ENCODE measurements around the gene C1orf56.

C1orf56 gene

GRCh38 chr1:151059109-151060006 is 11.8 kb downstream of the C1orf56 start, which contains the start of gene CDC42SE1:
Gene CDC42SE1, minus strand, starts transcription at chr1:151059622. Its CDS starts 3,892 bp downstream, at chr1:151055730.
- H2BK5ac ChIP-seq (ENCODE audit: low read depth, low read length, poor library complexity, severe bottlenecking): peak within 1 kb of the TSS; percentile 88
- peak within 1 kb of the TSS; percentile 97 for H4K8ac ChIP-seq (ENCODE audit: low read length)
- peak within 1 kb of the TSS; percentile 78 for H2BK15ac ChIP-seq (ENCODE audit: low read depth, poor library complexity, severe bottlenecking)
- peak within 1 kb of the TSS; percentile 94 for H3K4me2 ChIP-seq (ENCODE audit: low read length, poor library complexity, severe bottlenecking)
- H3K4me3 ChIP-seq (ENCODE audit: insufficient read depth in 1 of 2, low read depth in 1 of 2, low read length in 2 of 2): peak within 1 kb of the TSS; percentile 88 to 98
- no peaks in the 10 kb centered on the region for H3K9me3 ChIP-seq (ENCODE audit: control insufficient read depth, low read length)
- H3K27ac ChIP-seq (ENCODE audit: low read length, poor library complexity, severe bottlenecking): peak within 1 kb of the TSS; percentile 84
- peaks cover 15% of the 10 kb centered on the region for H3K4me1 ChIP-seq (ENCODE audit: control insufficient read depth, insufficient read depth, low read depth, low read length)
- peak; percentile 92 for DNase-seq
- H4K91ac ChIP-seq (ENCODE audit: low read length): peak within 1 kb of the TSS; percentile 98
- peak within 1 kb of the TSS; percentile 96 to 99 for H3K18ac ChIP-seq (ENCODE audit: low read depth in 1 of 2, low read length in 2 of 2)
- H3K79me1 ChIP-seq (replicated peaks; ENCODE audit: low read length, poor library complexity, severe bottlenecking): peaks cover 3% of the 10 kb centered on the region
- peak within 1 kb of the TSS; percentile 37 to 45 for H3K23ac ChIP-seq (ENCODE audit: low read length in 2 of 2)
- H3K4ac ChIP-seq (ENCODE audit: low read depth in 1 of 2, low read length in 2 of 2): peak within 1 kb of the TSS; percentile 97
- no peaks in the 10 kb centered on the region for H3K27me3 ChIP-seq (ENCODE audit: control insufficient read depth in 1 of 2, insufficient read depth in 1 of 2, low read length in 2 of 2)
- H3K14ac ChIP-seq (ENCODE audit: low read length in 2 of 2): peak within 1 kb of the TSS in 1 of 2 experiments; percentile 97
- H2AK5ac ChIP-seq (ENCODE audit: low read length, severe bottlenecking): peak within 1 kb of the TSS; percentile 42
- peak within 1 kb of the TSS; percentile 8 for H2AFZ ChIP-seq (ENCODE audit: low read depth, low read length)
- WGBS: under 1% methylated on average over 48 of the region's 58 CpGs
- H2BK12ac ChIP-seq (ENCODE audit: low read length in 2 of 2): peak within 1 kb of the TSS; percentile 57 to 84
- peak within 1 kb of the TSS; percentile 97 for H2BK120ac ChIP-seq (ENCODE audit: low read depth, low read length)
- peak within 1 kb of the TSS; percentile 97 for H3K9ac ChIP-seq (ENCODE audit: low read length)
- H3K36me3 ChIP-seq (ENCODE audit: control insufficient read depth in 1 of 2, insufficient read depth in 2 of 2, low read depth in 1 of 2, low read length in 2 of 2): peaks cover 18 to 27% of the 10 kb centered on the region in 2 experiments

DNA sequence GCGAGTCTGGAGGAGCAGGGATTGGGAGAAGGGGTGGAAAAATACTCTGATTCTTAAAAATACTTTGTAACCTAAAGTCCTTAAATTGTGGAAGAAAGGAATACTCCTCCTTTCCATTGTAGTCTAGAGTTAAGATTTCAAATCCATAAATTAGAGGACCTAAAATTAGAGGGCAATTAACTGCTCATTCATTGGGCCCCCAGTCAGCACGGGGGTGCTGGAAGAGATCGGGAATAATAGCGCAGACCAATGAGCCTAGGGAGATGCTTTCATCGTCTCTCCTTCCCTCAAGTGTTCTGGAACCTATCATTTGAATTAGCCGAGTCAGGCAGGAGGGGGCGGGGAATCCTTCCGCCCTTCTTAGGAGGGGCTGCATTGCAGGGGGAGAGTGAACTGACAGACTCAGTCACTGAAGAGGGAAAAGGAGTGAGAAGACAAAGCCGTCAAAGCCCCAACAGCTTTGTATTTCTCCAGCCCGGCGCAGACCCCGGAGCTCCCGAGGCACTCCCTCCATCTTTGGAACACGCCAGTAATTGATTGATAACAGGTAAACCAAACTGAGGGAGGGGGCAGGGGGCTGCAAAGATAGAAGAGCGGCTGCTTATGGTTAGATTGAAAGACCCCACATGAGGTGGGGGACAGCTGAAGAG is 12.6 kb downstream of the C1orf56 start, which contains the start of gene MLLT11:
MLLT11 (plus strand) TSS at position 391 of the 650 bp plus-strand sequence. CDS start 6,828 bp downstream, outside the sequence.
- Histone ChIP-seq H3K9ac (ENCODE audit: low read length) (peak within 1 kb of the TSS; percentile 97), H4K91ac (ENCODE audit: low read length) (peak within 1 kb of the TSS; percentile 98), H3K4ac (ENCODE audit: low read depth in 1 of 2, low read length in 2 of 2) (peak within 1 kb of the TSS; percentile 97), H3K4me1 (ENCODE audit: control insufficient read depth, insufficient read depth, low read depth, low read length) (peaks cover 17% of the 10 kb centered on the region), H3K79me1 (replicated peaks; ENCODE audit: low read length, poor library complexity, severe bottlenecking) (no peaks in the 10 kb centered on the region), H3K4me2 (ENCODE audit: low read length, poor library complexity, severe bottlenecking) (peak within 1 kb of the TSS; percentile 94), H3K9me3 (ENCODE audit: control insufficient read depth, low read length) (no peaks in the 10 kb centered on the region), H2BK15ac (ENCODE audit: low read depth, poor library complexity, severe bottlenecking) (peak within 1 kb of the TSS; percentile 71), H3K14ac (ENCODE audit: low read length in 2 of 2) (peak within 1 kb of the TSS in 1 of 2 experiments; percentile 97), H2BK12ac (ENCODE audit: low read length in 2 of 2) (peak within 1 kb of the TSS; percentile 57 to 84), H2BK120ac (ENCODE audit: low read depth, low read length) (peak within 1 kb of the TSS; percentile 97), H2BK5ac (ENCODE audit: low read depth, low read length, poor library complexity, severe bottlenecking) (peak within 1 kb of the TSS; percentile 88), H3K36me3 (ENCODE audit: control insufficient read depth in 1 of 2, insufficient read depth in 2 of 2, low read depth in 1 of 2, low read length in 2 of 2) (peaks cover 16 to 19% of the 10 kb centered on the region in 2 experiments), H3K18ac (ENCODE audit: low read depth in 1 of 2, low read length in 2 of 2) (peak within 1 kb of the TSS; percentile 96 to 99), H2AFZ (ENCODE audit: low read depth, low read length) (peak within 1 kb of the TSS; percentile 8), H4K8ac (ENCODE audit: low read length) (peak within 1 kb of the TSS; percentile 97), H3K27ac (ENCODE audit: low read length, poor library complexity, severe bottlenecking) (peak within 1 kb of the TSS; percentile 84), H3K4me3 (ENCODE audit: insufficient read depth in 1 of 2, low read depth in 1 of 2, low read length in 2 of 2) (peak within 1 kb of the TSS; percentile 88 to 98), H3K27me3 (ENCODE audit: control insufficient read depth in 1 of 2, insufficient read depth in 1 of 2, low read length in 2 of 2) (no peaks in the 10 kb centered on the region), H2AK5ac (ENCODE audit: low read length, severe bottlenecking) (peak within 1 kb of the TSS; percentile 53), H3K23ac (ENCODE audit: low read length in 2 of 2) (peak within 1 kb of the TSS; percentile 37 to 45)
- peak; percentile 91 for DNase-seq
- 0% methylated on average over 7 of the region's 15 CpGs for WGBS

GRCh38 chr1:151060657-151061421 is 13.3 kb downstream of the C1orf56 start:
- Histone ChIP-seq H2BK120ac (ENCODE audit: low read depth, low read length) (no peak overlapping the region), H3K4me2 (ENCODE audit: low read length, poor library complexity, severe bottlenecking) (peak overlapping the region; percentile 94), H3K9ac (ENCODE audit: low read length) (peak overlapping the region; percentile 97), H4K91ac (ENCODE audit: low read length) (no peak overlapping the region), H2AFZ (ENCODE audit: low read depth, low read length) (no peak overlapping the region), H3K4me3 (ENCODE audit: insufficient read depth in 1 of 2, low read depth in 1 of 2, low read length in 2 of 2) (peak overlapping the region; percentile 49 to 98), H3K4me1 (ENCODE audit: control insufficient read depth, insufficient read depth, low read depth, low read length) (peaks cover 12% of the 10 kb centered on the region), H3K18ac (ENCODE audit: low read depth in 1 of 2, low read length in 2 of 2) (peak overlapping the region in 1 of 2 experiments; percentile 76), H4K8ac (ENCODE audit: low read length) (peak overlapping the region; percentile 50), H3K79me1 (replicated peaks; ENCODE audit: low read length, poor library complexity, severe bottlenecking) (no peaks in the 10 kb centered on the region), H2BK15ac (ENCODE audit: low read depth, poor library complexity, severe bottlenecking) (no peak overlapping the region), H3K36me3 (ENCODE audit: control insufficient read depth in 1 of 2, insufficient read depth in 2 of 2, low read depth in 1 of 2, low read length in 2 of 2) (peaks cover 11 to 12% of the 10 kb centered on the region in 2 experiments), H2BK5ac (ENCODE audit: low read depth, low read length, poor library complexity, severe bottlenecking) (peak overlapping the region; percentile 54), H2BK12ac (ENCODE audit: low read length in 2 of 2) (no peak overlapping the region), H3K4ac (ENCODE audit: low read depth in 1 of 2, low read length in 2 of 2) (peak overlapping the region in 1 of 2 experiments; percentile 97), H3K23ac (ENCODE audit: low read length in 2 of 2) (no peak overlapping the region), H3K14ac (ENCODE audit: low read length in 2 of 2) (no peak overlapping the region), H2AK5ac (ENCODE audit: low read length, severe bottlenecking) (peak overlapping the region; percentile 53), H3K9me3 (ENCODE audit: control insufficient read depth, low read length) (no peaks in the 10 kb centered on the region), H3K27ac (ENCODE audit: low read length, poor library complexity, severe bottlenecking) (peak overlapping the region; percentile 84), H3K27me3 (ENCODE audit: control insufficient read depth in 1 of 2, insufficient read depth in 1 of 2, low read length in 2 of 2) (no peaks in the 10 kb centered on the region)
- peak; percentile 61 for DNase-seq
- 0% methylated on average over 1 of the region's 4 CpGs for WGBS

Data from mesenchymal stem cell (in vitro differentiated cells and primary cell).